K562 (cell line): Measurements from ENCODE around the gene POR. TPM values are rescaled to one million over a fixed set of nuclear protein-coding genes. Genes with fewer than 3 reads are reported as not detected.

Source experiments
- ATAC-seq: fragments of 200-7000 bp; cut with Tn5 transposase; 3 replicates; pipeline ENCODE4 v1.9.1; 2020; ENCODE audit warnings: moderate library complexity
- BruUV-seq: library from RNA; stranded (reverse); fragments of 400-500 nt; replicated peaks from 2 replicates; lab custom pipeline; 2021; lab: Mats Ljungman, UMichigan
- CTCF ChIA-PET: fragments of 300-600 bp; formaldehyde crosslinking; extraction: SDS; loops from one replicate; lab custom pipeline; 2021; ENCODE audit warnings: low intra/inter-chr PET ratio; lab: Yijun Ruan, JAX
- POLR2A ChIA-PET: fragments of 300-600, 350-650 bp; sonication (Branson Sonifier 250); formaldehyde crosslinking; extraction: SDS; loops from one replicate; lab custom pipeline; 2021; ENCODE audit warnings: antibody characterized with exemption, inconsistent platforms; lab: Yijun Ruan, JAX
- DNase-seq, 4 experiments: peaks; one replicate each; pipeline versions ENCODE4 v3.0.0 to v3.0.0-alpha.2; 2011 to 2018; ENCODE audit warnings: low spot score in 3 of 4, mixed read lengths in 3 of 4; ENCODE audit errors: extremely low read depth in 1 of 4
- FAIRE-seq: peaks from 2 replicates; lab custom pipeline; 2011; peaks lifted over from hg19 to GRCh38; lab: Jason Lieb, UNC
- H2AFZ ChIP-seq: 2 replicates; pipeline ENCODE4 v1.6.0; 2011; ENCODE audit warnings: low read depth, low read length, control low read depth, inconsistent platforms
- H3K27ac ChIP-seq: fragments of 200-600 bp; 3 replicates; pipeline ENCODE4 v1.8.0; 2011; ENCODE audit warnings: low read depth, mild to moderate bottlenecking, control low read depth, inconsistent platforms, low read length, moderate library complexity, mixed read lengths; ENCODE audit errors: extremely low read depth
- H3K27me3 ChIP-seq, 2 experiments: fragments of 300-600 bp in 1 of 2; 2 replicates in 1 of 2; 3 replicates in 1 of 2; pipeline versions ENCODE4 v1.6.0 to v1.8.0; 2011; ENCODE audit warnings: inconsistent platforms in 2 of 2, low read length in 2 of 2, mild to moderate bottlenecking in 1 of 2, mixed read lengths in 1 of 2, moderate library complexity in 1 of 2; ENCODE audit not compliant: control insufficient read depth in 2 of 2, insufficient read depth in 2 of 2
- H3K36me3 ChIP-seq: fragments of 300-600 bp; 3 replicates; pipeline ENCODE4 v1.8.0; 2011; ENCODE audit warnings: mild to moderate bottlenecking, low read length, inconsistent platforms; ENCODE audit not compliant: control insufficient read depth, insufficient read depth
- H3K4me1 ChIP-seq, 2 experiments: fragments of 200-600 bp in 1 of 2; replicated peaks in 1 of 2; 2 replicates in 1 of 2; 3 replicates in 1 of 2; pipeline versions ENCODE4 v1.5.1 to v1.8.0; 2011; ENCODE audit warnings: inconsistent platforms in 2 of 2, low read length in 2 of 2, mild to moderate bottlenecking in 1 of 2, mixed read lengths in 1 of 2, moderate library complexity in 1 of 2; ENCODE audit not compliant: control insufficient read depth in 2 of 2, insufficient read depth in 2 of 2
- H3K4me2 ChIP-seq: 2 replicates; pipeline ENCODE4 v1.6.1; 2011; ENCODE audit warnings: low read length, control low read depth, inconsistent platforms, mixed read lengths; ENCODE audit not compliant: insufficient read depth
- H3K4me3 ChIP-seq: fragments of 200-600 bp; sonication (generic), shearing (Covaris generic); 2 replicates; pipeline ENCODE4 v1.5.1; 2016; ENCODE audit warnings: control low read depth, inconsistent platforms
- H3K79me2 ChIP-seq: fragments of 200-600 bp; 3 replicates; pipeline ENCODE4 v1.8.0; 2011; ENCODE audit warnings: low read length, inconsistent platforms; ENCODE audit not compliant: control insufficient read depth, insufficient read depth
- H3K9ac ChIP-seq, 2 experiments: 2 replicates each; pipeline versions ENCODE4 v1.6.0 to v1.6.1; 2011; ENCODE audit warnings: low read depth in 2 of 2, low read length in 2 of 2, control low read depth in 1 of 2, inconsistent platforms in 1 of 2, mild to moderate bottlenecking in 1 of 2, mixed read lengths in 1 of 2; ENCODE audit not compliant: insufficient read depth in 1 of 2
- H3K9me1 ChIP-seq: one replicate; pipeline ENCODE4 v1.6.0; 2011; ENCODE audit warnings: inconsistent platforms, mild to moderate bottlenecking, low read length, moderate library complexity; ENCODE audit not compliant: control insufficient read depth, insufficient read depth
- H3K9me3 ChIP-seq: replicated peaks from 2 replicates; pipeline ENCODE4 v1.5.1; 2011; ENCODE audit warnings: low read depth, low read length, inconsistent platforms; ENCODE audit not compliant: control insufficient read depth, insufficient read depth
- H4K20me1 ChIP-seq: replicated peaks from 2 replicates; pipeline ENCODE4 v1.6.1; 2011; ENCODE audit warnings: low read length, inconsistent platforms, mixed read lengths; ENCODE audit not compliant: control insufficient read depth, insufficient read depth
- CAMTA2 ChIP-seq: fragments of 250-450 bp; sonication (Bioruptor Pico); conservative IDR thresholded peaks from 2 replicates; pipeline ENCODE4 v1.5.1; 2022
- E2F3 ChIP-seq: fragments of 250-450 bp; sonication (Bioruptor Pico); IDR thresholded peaks from 2 replicates; pipeline ENCODE4 v1.4.0; 2020; ENCODE audit warnings: mild to moderate bottlenecking
- EP300 ChIP-seq: IDR thresholded peaks from 2 replicates; pipeline ENCODE4 v1.6.1; 2012; ENCODE audit warnings: low read length, improper control_type of control experiment
- ETS2 ChIP-seq: IDR thresholded peaks from 2 replicates; pipeline ENCODE4 v1.6.1; 2016; ENCODE audit warnings: borderline replicate concordance, missing genetic modification characterization, mild to moderate bottlenecking, moderate library complexity, missing compliant biosample characterization; ENCODE audit not compliant: poor library complexity, severe bottlenecking
- FOXM1 ChIP-seq, 2 experiments: fragments of 450-650 bp in 1 of 2; sonication (generic) in 1 of 2; formaldehyde crosslinking in 1 of 2; IDR thresholded peaks; 2 replicates each; pipeline versions ENCODE4 v1.6.1 to v1.9.0; 2017 to 2022; ENCODE audit warnings: low read depth in 2 of 2, mild to moderate bottlenecking in 2 of 2, missing genetic modification reagents in 1 of 2, moderate library complexity in 1 of 2
- GTF2E2 ChIP-seq: fragments of 200-800 bp; sonication (Bioruptor generic); IDR thresholded peaks from 2 replicates; pipeline ENCODE4 v1.6.1; 2016; ENCODE audit warnings: missing genetic modification characterization, missing compliant biosample characterization
- HOXB6 ChIP-seq: fragments of 250-450 bp; sonication (Bioruptor Pico); IDR thresholded peaks from 2 replicates; pipeline ENCODE4 v1.5.1; 2022; ENCODE audit warnings: mild to moderate bottlenecking, borderline replicate concordance
- NR2C1 ChIP-seq, 2 experiments: fragments of 450-650 bp; IDR thresholded peaks; 2 replicates each; pipeline ENCODE4 v1.6.1; 2017; ENCODE audit warnings: mild to moderate bottlenecking in 2 of 2, antibody characterized with exemption in 1 of 2, inconsistent platforms in 1 of 2, missing compliant biosample characterization in 1 of 2, missing genetic modification characterization in 1 of 2
- PCBP1 ChIP-seq: fragments of 200-400 bp; formaldehyde crosslinking; IDR thresholded peaks from 2 replicates; pipeline ENCODE4 v1.6.1; 2018; ENCODE audit warnings: mild to moderate bottlenecking, low read depth, low read length; ENCODE audit not compliant: poor library complexity, severe bottlenecking
- POLR2A ChIP-seq: fragments of 450-650 bp; conservative IDR thresholded peaks from 2 replicates; pipeline ENCODE4 v1.6.1; 2016
- SMARCE1 ChIP-seq: fragments of 450-650 bp; IDR thresholded peaks from 2 replicates; pipeline ENCODE4 v1.7.1; 2016; ENCODE audit warnings: mild to moderate bottlenecking
- TEAD1 ChIP-seq, 2 experiments: fragments of 450-650 bp in 1 of 2; sonication (generic) in 1 of 2; formaldehyde crosslinking; IDR thresholded peaks; 2 replicates each; pipeline versions ENCODE4 v1.4.0 to v1.8.0; 2020 to 2022; ENCODE audit warnings: mild to moderate bottlenecking in 2 of 2, missing genetic modification reagents in 1 of 2
- ZNF217 ChIP-seq: sonication (generic); formaldehyde crosslinking; IDR thresholded peaks from 2 replicates; pipeline ENCODE4 v1.8.0; 2022; ENCODE audit warnings: mild to moderate bottlenecking, missing genetic modification reagents
- WGBS: fragments of 100-300 bp; shearing (Covaris generic); methylation state at CpG from one replicate; pipeline ENCODE4 v1.1.6; 2016; ENCODE audit warnings: low coverage, mixed read lengths; ENCODE audit not compliant: insufficient coverage; ENCODE audit errors: missing lambda C conversion rate; 5-methylcytosine and 5-hydroxymethylcytosine counted together
- in situ Hi-C: fragments of 300-500 bp; cut with MboI; formaldehyde crosslinking; loops from 4 replicates; pipeline ENCODE4 v1.15.0; 2018; ENCODE audit warnings: inconsistent platforms, mixed read lengths
- intact Hi-C: fragments of 100-400 bp; cut with micrococcal nuclease; formaldehyde crosslinking; loops from 2 replicates; pipeline ENCODE4 v1.14.2; 2022
- polyA plus RNA-seq, 8 experiments: library from polyadenylated mRNA; depleted of rRNA in 4 of 8; stranded (reverse) in 5 of 8; unstranded in 3 of 8; fragments of >200 nt; fragmentation: Nextera tagmentation in 2 of 8; fragmentation: Illumina TruSeq in 1 of 8; extraction: Ambion mirVana in 2 of 8; extraction: Trizol in 1 of 8; gene quantifications; 2 replicates each; pipeline versions ENCODE4 v1.2.1 to v1.2.3, GENCODE V29; 2011 to 2014; ENCODE audit warnings: inconsistent platforms in 1 of 8, missing spikeins in 1 of 8
- total RNA-seq, 7 experiments: library from RNA; depleted of rRNA in 6 of 7; stranded (reverse); fragments of >200 nt in 6 of 7; fragmentation: Illumina TruSeq in 2 of 7; extraction: Trizol in 2 of 7; gene quantifications; 2 replicates each; pipeline versions ENCODE4 v1.2.1 to v1.2.3, GENCODE V29; 2011 to 2021; ENCODE audit warnings: low replicate concordance in 1 of 7
- TF ChIP-seq, protein P1 (sequence below): IDR thresholded peaks from 2 replicates; pipeline ENCODE4 v1.6.1; 2011; ENCODE audit warnings: borderline replicate concordance, low read depth, mild to moderate bottlenecking, moderate library complexity, low read length; ENCODE audit not compliant: insufficient read depth, poor library complexity, severe bottlenecking
- TF ChIP-seq, protein P2 (sequence below): fragments of 250-450 bp; sonication (Bioruptor Pico); IDR thresholded peaks from 2 replicates; pipeline ENCODE4 v1.4.0; 2020; ENCODE audit warnings: borderline replicate concordance
- TF ChIP-seq, protein P3 (sequence below), 2 experiments: fragments of 450-650 bp; conservative IDR thresholded peaks; 2 replicates each; pipeline ENCODE4 v1.6.1; 2017; ENCODE audit warnings: mild to moderate bottlenecking in 2 of 2, moderate library complexity in 2 of 2

The POR gene
- total and polyA plus RNA-seq, 9 of the 15 experiments (the other 6 are each of a cell fraction or from before 2014, with no cell fraction given) = 4.7 to 142 (median 40.8) TPM

DNA sequence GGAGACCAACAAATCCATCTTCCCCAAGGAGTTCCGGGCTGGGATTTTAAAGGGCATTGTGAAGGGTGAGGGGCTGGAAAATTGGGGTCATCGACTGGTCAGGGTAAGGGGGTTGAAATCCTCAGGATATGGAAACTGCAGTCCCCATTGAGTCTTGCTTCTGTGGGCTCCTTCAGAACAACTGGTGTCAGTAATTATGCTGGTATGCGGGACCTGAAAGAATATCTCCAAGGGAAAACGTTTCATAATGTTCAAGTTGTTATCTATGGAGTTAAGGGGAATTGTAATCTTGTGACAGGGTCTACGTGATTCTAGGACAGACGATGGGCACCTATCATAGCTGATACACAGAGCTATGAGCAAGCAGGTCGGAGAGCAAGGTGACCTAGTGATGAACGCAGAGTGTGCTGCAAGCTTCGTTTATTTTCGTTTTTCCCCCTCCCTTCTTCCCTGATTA lies 36.6 kb upstream of the POR start:
- H3K36me3 ChIP-seq = peaks cover 27% of the 10 kb centered on the region
- peak in 1 of 4 experiments; percentile 8 for DNase-seq
- peaks cover 21 to 22% of the 10 kb centered on the region in 2 experiments for H3K4me1 ChIP-seq
- H2AFZ ChIP-seq = peak overlapping the region; percentile 95
- TSS peak; percentile 84 for BruUV-seq
- no peaks in the 10 kb centered on the region for H4K20me1 ChIP-seq
- peak; percentile 75 for FAIRE-seq
- in situ Hi-C loops (no loop called here), intact Hi-C loops (no loop called here)
- no peaks in the 10 kb centered on the region for H3K9me3 ChIP-seq
- ATAC-seq = peak; percentile 36
- POLR2A ChIA-PET = interaction anchor here (0.6 to 2.1 kb wide), 5 partner anchors 10 to 141 kb away, joined by 3 to 4 read pairs (median 3); no protein-coding TSS in a partner anchor
- CTCF ChIA-PET = no interaction called here
- no peaks in the 10 kb centered on the region for H3K9me1 ChIP-seq
- peaks cover 18% of the 10 kb centered on the region for H3K79me2 ChIP-seq
- peak overlapping the region in 1 of 2 experiments; percentile 14; a peak in 1 of 4 replicates for H3K9ac ChIP-seq
- peak overlapping the region; percentile 17 for H3K4me3 ChIP-seq
- peak overlapping the region; percentile 87 for H3K4me2 ChIP-seq
- H3K27ac ChIP-seq = peak overlapping the region; percentile 61
- no peaks in the 10 kb centered on the region for H3K27me3 ChIP-seq
- WGBS = 12% methylated on average over 10 of the region's 10 CpGs
- no peak for TF ChIP-seq EP300
- TF ChIP-seq, protein P1, sequence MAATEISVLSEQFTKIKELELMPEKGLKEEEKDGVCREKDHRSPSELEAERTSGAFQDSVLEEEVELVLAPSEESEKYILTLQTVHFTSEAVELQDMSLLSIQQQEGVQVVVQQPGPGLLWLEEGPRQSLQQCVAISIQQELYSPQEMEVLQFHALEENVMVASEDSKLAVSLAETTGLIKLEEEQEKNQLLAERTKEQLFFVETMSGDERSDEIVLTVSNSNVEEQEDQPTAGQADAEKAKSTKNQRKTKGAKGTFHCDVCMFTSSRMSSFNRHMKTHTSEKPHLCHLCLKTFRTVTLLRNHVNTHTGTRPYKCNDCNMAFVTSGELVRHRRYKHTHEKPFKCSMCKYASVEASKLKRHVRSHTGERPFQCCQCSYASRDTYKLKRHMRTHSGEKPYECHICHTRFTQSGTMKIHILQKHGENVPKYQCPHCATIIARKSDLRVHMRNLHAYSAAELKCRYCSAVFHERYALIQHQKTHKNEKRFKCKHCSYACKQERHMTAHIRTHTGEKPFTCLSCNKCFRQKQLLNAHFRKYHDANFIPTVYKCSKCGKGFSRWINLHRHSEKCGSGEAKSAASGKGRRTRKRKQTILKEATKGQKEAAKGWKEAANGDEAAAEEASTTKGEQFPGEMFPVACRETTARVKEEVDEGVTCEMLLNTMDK = no peak
- TF ChIP-seq E2F3 (CRISPR knock-in tag) = no peak
- no peak for TF ChIP-seq CAMTA2 (CRISPR knock-in tag)
- 0 out of 4 replicates have a peak, but pooled peaks of 1 of the 2 experiments have one; percentile 39 for TF ChIP-seq TEAD1 (CRISPR knock-in tag; IDR thresholded peaks at IDR 0.05)
- TF ChIP-seq FOXM1 (IDR thresholded peaks at IDR 0.05; ENCODE audit: low read depth) = no peak
- 0 out of 2 replicates have a peak, but pooled peaks have one; percentile 1 for TF ChIP-seq FOXM1 (CRISPR knock-in tag; IDR thresholded peaks at IDR 0.05; ENCODE audit: low read depth)
- no peak for TF ChIP-seq ZNF217
- TF ChIP-seq HOXB6 (CRISPR knock-in tag) = no peak
- no peak for TF ChIP-seq NR2C1 (IDR thresholded peaks at IDR 0.05)
- 0 out of 2 replicates have a peak, but pooled peaks have one; percentile 21 for TF ChIP-seq NR2C1 (tag; IDR thresholded peaks at IDR 0.05)
- TF ChIP-seq SMARCE1 = 0 out of 2 replicates have a peak, but pooled peaks have one; percentile 23
- TF ChIP-seq POLR2A = peak; percentile 64; the same call in 1 of the 2 replicates
- TF ChIP-seq, protein P2, sequence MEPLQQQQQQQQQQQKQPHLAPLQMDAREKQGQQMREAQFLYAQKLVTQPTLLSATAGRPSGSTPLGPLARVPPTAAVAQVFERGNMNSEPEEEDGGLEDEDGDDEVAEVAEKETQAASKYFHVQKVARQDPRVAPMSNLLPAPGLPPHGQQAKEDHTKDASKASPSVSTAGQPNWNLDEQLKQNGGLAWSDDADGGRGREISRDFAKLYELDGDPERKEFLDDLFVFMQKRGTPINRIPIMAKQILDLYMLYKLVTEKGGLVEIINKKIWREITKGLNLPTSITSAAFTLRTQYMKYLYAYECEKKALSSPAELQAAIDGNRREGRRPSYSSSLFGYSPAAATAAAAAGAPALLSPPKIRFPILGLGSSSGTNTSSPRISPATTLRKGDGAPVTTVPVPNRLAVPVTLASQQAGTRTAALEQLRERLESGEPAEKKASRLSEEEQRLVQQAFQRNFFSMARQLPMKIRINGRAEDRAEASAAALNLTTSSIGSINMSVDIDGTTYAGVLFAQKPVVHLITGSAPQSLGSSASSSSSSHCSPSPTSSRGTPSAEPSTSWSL = 0 out of 2 replicates have a peak, but pooled peaks have one; percentile 42
- TF ChIP-seq, protein P3, sequence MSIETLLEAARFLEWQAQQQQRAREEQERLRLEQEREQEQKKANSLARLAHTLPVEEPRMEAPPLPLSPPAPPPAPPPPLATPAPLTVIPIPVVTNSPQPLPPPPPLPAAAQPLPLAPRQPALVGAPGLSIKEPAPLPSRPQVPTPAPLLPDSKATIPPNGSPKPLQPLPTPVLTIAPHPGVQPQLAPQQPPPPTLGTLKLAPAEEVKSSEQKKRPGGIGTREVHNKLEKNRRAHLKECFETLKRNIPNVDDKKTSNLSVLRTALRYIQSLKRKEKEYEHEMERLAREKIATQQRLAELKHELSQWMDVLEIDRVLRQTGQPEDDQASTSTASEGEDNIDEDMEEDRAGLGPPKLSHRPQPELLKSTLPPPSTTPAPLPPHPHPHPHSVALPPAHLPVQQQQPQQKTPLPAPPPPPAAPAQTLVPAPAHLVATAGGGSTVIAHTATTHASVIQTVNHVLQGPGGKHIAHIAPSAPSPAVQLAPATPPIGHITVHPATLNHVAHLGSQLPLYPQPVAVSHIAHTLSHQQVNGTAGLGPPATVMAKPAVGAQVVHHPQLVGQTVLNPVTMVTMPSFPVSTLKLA (conservative IDR thresholded peaks at IDR 0.05) = no peak
- no peak for TF ChIP-seq PCBP1
- no peak for TF ChIP-seq ETS2 (tag)
- 0 out of 2 replicates have a peak, but pooled peaks have one; percentile 35 for TF ChIP-seq GTF2E2 (tag)
